Neural progenitor cell (in vitro differentiated cells): ENCODE data around the gene DEGS1. TPM values are rescaled to one million over a fixed set of nuclear protein-coding genes. Genes with fewer than 3 reads are reported as not detected.

Source experiments
- DNase-seq: peaks from one replicate; pipeline ENCODE4 v3.0.0-alpha.2; 2016; ENCODE audit warnings: low spot score
- H2AFZ ChIP-seq: fragments of 200-600 bp; sonication (generic); replicated peaks from 2 replicates; pipeline ENCODE4 v1.6.1; 2016; ENCODE audit warnings: antibody characterized with exemption
- H3F3A ChIP-seq: fragments of 200-600 bp; sonication (generic); 2 replicates; pipeline ENCODE4 v1.6.1; 2016; ENCODE audit warnings: antibody characterized with exemption, low read depth
- H3K27ac ChIP-seq: fragments of 200-600 bp; sonication (generic); 2 replicates; pipeline ENCODE4 v1.5.1; 2016; ENCODE audit warnings: mild to moderate bottlenecking
- H3K27me3 ChIP-seq: fragments of 200-600 bp; sonication (generic); 2 replicates; pipeline ENCODE4 v1.6.1; 2016; ENCODE audit warnings: mild to moderate bottlenecking, moderate library complexity
- H3K36me3 ChIP-seq: fragments of 200-600 bp; sonication (generic); 2 replicates; pipeline ENCODE4 v1.5.1; 2016
- H3K4me1 ChIP-seq: fragments of 200-600 bp; sonication (generic); 2 replicates; pipeline ENCODE4 v1.6.1; 2016; ENCODE audit warnings: mixed run types
- H3K4me2 ChIP-seq: fragments of 200-600 bp; sonication (generic); 2 replicates; pipeline ENCODE4 v1.6.1; 2016
- H3K4me3 ChIP-seq: fragments of 200-600 bp; sonication (generic); 2 replicates; pipeline ENCODE4 v1.5.1; 2016
- H3K79me2 ChIP-seq: fragments of 200-600 bp; sonication (generic); 2 replicates; pipeline ENCODE4 v1.6.1; 2016; ENCODE audit warnings: low read depth
- H3K9ac ChIP-seq: fragments of 200-600 bp; sonication (generic); 2 replicates; pipeline ENCODE4 v1.6.1; 2016
- H3K9me3 ChIP-seq: fragments of 200-600 bp; sonication (generic); 2 replicates; pipeline ENCODE4 v1.5.1; 2016; ENCODE audit warnings: low read depth
- H4K20me1 ChIP-seq: fragments of 200-600 bp; sonication (generic); 2 replicates; pipeline ENCODE4 v1.6.1; 2016; ENCODE audit warnings: low read depth
- H3K27ac Mint-ChIP-seq: 3 replicates; pipeline ENCODE4 v1.8.0; 2021; ENCODE audit warnings: mixed read lengths
- H3K27me3 Mint-ChIP-seq: 2 replicates; pipeline ENCODE4 v1.8.0; 2022; ENCODE audit warnings: low read depth, mild to moderate bottlenecking, inconsistent platforms, moderate library complexity, mixed read lengths; ENCODE audit not compliant: insufficient read depth
- H3K36me3 Mint-ChIP-seq: 3 replicates; pipeline ENCODE4 v1.8.0; 2021; ENCODE audit warnings: mixed read lengths
- H3K4me1 Mint-ChIP-seq: 3 replicates; pipeline ENCODE4 v1.8.0; 2021; ENCODE audit warnings: mixed read lengths
- H3K4me3 Mint-ChIP-seq: 3 replicates; pipeline ENCODE4 v1.8.0; 2021; ENCODE audit warnings: mild to moderate bottlenecking, moderate library complexity, mixed read lengths
- H3K9me3 Mint-ChIP-seq: 3 replicates; pipeline ENCODE4 v1.8.0; 2020; ENCODE audit warnings: mixed read lengths
- EZH2 ChIP-seq: fragments of 200-600 bp; sonication (generic); IDR thresholded peaks from 2 replicates; pipeline ENCODE4 v1.6.1; 2017; ENCODE audit warnings: antibody characterized with exemption, mild to moderate bottlenecking, moderate library complexity
- EZH2phosphoT487 ChIP-seq: fragments of 200-600 bp; sonication (generic); IDR thresholded peaks from 2 replicates; pipeline ENCODE4 v1.6.1; 2017; ENCODE audit warnings: antibody characterized with exemption
- total RNA-seq: library from RNA; depleted of rRNA; stranded (reverse); fragments of >200 nt; gene quantifications from 2 replicates; pipeline ENCODE4 v1.2.3, GENCODE V29; 2015; ENCODE audit warnings: low replicate concordance
- TF ChIP-seq, protein P1 (sequence below): fragments of 200-600 bp; sonication (generic); IDR thresholded peaks from 2 replicates; pipeline ENCODE4 v1.5.1; 2017; ENCODE audit warnings: antibody characterized with exemption, mild to moderate bottlenecking

Gene DEGS1
- total RNA-seq, 1 donor from 2014 or later: 91.2 TPM

DNA sequence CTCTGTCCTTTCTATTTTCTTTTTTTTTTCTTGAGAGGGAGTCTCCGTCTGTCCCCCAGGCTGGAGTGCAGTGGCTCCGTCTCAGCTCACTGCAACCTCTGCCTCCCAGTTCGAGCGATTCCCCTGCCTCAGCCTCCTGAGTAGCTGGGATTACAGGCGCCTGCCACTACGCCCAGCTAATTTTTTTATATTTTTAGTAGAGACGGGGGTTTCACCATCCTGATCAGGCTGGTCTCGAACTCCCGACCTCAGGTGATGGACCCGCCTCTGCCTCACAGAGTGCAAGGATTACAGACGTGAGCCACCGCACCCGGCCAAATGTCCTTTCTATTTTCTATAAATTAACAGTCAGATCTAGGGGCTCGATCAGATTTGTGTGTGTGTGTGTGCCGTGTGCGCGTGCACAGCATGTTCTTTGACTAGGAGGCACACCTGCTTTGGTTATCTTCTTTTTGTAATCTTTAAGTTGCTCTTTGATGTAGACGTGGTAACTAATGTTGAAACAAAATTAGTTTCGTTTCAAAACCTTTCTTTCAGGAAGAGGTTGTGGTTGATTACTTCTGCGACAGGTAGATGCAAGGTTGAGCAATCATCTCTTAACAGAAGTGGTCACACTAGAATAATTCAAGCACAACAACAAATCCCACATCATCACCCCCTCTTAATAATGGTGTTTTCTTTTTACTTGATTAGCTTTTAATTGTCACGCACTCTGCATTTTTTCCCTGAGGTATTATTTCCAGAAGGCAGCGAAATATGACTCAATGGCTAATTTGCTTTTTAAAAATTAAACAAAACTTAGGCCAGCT is 779 bp upstream of the DEGS1 start:
- Histone ChIP-seq H3K79me2 (peaks cover 39% of the 10 kb centered on the region), H3K4me3 (peak overlapping the region; percentile 69), H3K4me2 (peak overlapping the region; percentile 86), H3K36me3 (no peaks in the 10 kb centered on the region), H3K27ac (no peak overlapping the region), H3K9me3 (no peaks in the 10 kb centered on the region), H4K20me1 (no peaks in the 10 kb centered on the region), H3K9ac (no peak overlapping the region), H3K4me1 (peaks cover 6% of the 10 kb centered on the region), H2AFZ (peak overlapping the region; percentile 82), H3K27me3 (no peaks in the 10 kb centered on the region), H3F3A (peaks cover 21% of the 10 kb centered on the region)
- peaks cover 7% of the 10 kb centered on the region for H3K9me3 Mint-ChIP-seq
- H3K27me3 Mint-ChIP-seq: peaks cover 8% of the 10 kb centered on the region
- H3K4me3 Mint-ChIP-seq: peak overlapping the region; percentile 87
- TF ChIP-seq, protein P1, sequence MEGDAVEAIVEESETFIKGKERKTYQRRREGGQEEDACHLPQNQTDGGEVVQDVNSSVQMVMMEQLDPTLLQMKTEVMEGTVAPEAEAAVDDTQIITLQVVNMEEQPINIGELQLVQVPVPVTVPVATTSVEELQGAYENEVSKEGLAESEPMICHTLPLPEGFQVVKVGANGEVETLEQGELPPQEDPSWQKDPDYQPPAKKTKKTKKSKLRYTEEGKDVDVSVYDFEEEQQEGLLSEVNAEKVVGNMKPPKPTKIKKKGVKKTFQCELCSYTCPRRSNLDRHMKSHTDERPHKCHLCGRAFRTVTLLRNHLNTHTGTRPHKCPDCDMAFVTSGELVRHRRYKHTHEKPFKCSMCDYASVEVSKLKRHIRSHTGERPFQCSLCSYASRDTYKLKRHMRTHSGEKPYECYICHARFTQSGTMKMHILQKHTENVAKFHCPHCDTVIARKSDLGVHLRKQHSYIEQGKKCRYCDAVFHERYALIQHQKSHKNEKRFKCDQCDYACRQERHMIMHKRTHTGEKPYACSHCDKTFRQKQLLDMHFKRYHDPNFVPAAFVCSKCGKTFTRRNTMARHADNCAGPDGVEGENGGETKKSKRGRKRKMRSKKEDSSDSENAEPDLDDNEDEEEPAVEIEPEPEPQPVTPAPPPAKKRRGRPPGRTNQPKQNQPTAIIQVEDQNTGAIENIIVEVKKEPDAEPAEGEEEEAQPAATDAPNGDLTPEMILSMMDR: no peak
- TF ChIP-seq EZH2phosphoT487 (no peak), EZH2 (no peak)
- peak overlapping the region; percentile 72 for H3K27ac Mint-ChIP-seq
- peaks cover 20% of the 10 kb centered on the region for H3K4me1 Mint-ChIP-seq
- H3K36me3 Mint-ChIP-seq: peaks cover 20% of the 10 kb centered on the region
- no peak for DNase-seq

DNA sequence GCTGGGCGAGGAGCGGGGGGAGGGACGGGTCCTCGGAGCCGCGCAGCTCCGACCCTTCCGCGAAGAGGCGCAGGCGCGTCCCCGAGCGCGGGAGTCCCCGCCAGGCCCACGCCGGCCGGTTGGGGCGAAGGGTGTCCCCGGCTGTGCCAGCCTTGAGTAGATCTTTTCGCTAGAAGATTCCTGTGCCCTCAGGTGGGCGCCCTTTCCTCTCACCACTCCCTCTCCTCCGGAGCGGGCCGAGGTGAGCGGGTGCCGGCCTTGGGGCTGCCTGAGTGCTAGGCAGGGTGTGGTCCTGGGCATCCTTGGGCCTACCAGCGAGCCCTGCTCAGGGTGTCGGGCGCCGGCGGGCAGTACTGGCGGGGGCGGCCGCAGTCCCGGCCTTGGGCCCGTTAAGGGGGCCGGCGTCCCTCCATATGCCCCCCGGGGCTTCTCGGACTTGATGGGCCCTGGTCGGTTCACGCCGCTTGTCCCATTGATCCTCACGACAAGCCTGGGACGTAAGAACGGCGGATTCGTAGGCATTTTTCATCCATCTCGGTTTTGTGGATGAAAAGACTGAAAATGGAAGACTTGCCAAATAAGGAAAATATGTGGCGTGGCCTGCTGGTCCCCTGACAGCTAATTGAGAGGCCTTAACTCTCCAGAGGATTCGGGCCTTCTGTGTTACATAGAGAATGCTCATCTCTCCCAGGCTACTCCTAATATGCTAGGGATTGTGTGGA is 712 bp downstream of the DEGS1 start:
- no peaks in the 10 kb centered on the region for H3K27me3 ChIP-seq
- H4K20me1 ChIP-seq: no peaks in the 10 kb centered on the region
- no peaks in the 10 kb centered on the region for H3K36me3 ChIP-seq
- Mint-ChIP-seq H3K9me3 (peaks cover 12% of the 10 kb centered on the region), H3K36me3 (peaks cover 28% of the 10 kb centered on the region), H3K4me1 (peaks cover 20% of the 10 kb centered on the region), H3K4me3 (peak overlapping the region; percentile 95), H3K27me3 (peaks cover 11% of the 10 kb centered on the region), H3K27ac (peak overlapping the region; percentile 88)
- peak overlapping the region; percentile 66 for H3K27ac ChIP-seq
- peak overlapping the region; percentile 86 for H3K4me2 ChIP-seq
- H3K9ac ChIP-seq: peak overlapping the region; percentile 43
- peaks cover 6% of the 10 kb centered on the region for H3K4me1 ChIP-seq
- H3K4me3 ChIP-seq: peak overlapping the region; percentile 69
- TF ChIP-seq, protein P1: no peak
- TF ChIP-seq EZH2: peak; percentile 13
- TF ChIP-seq EZH2phosphoT487: no peak
- no peaks in the 10 kb centered on the region for H3K9me3 ChIP-seq
- peaks cover 54% of the 10 kb centered on the region for H3K79me2 ChIP-seq
- peak overlapping the region; percentile 50 for H2AFZ ChIP-seq
- DNase-seq: peak; percentile 76
- peaks cover 21% of the 10 kb centered on the region for H3F3A ChIP-seq

DNA sequence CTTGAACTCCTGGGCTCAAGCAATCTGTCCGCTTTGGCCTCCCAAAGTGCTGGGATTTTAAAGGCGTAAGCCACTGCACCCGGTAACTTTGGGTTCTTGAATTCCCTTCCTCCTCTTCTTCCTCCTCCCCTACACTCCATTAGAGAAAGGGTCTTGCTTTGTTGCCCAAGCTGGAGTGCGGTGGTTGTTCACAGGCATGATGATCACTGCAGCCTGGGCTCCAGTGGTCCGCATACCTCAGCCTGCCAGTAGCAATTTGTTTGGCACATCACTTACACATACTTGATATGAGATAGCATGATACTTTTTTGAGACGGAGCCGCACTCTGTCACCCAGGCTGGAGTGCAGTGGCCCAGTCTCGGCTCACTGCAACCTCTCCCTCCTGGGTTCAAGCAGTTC is 2.2 kb downstream of the DEGS1 start:
- peaks cover 36% of the 10 kb centered on the region for H3K36me3 Mint-ChIP-seq
- H3K4me3 Mint-ChIP-seq: peak overlapping the region; percentile 95
- H2AFZ ChIP-seq: no peak overlapping the region

More for the DNA sequence above, 2.2 kb downstream of the DEGS1 start:
- peaks cover 20% of the 10 kb centered on the region for H3K4me1 Mint-ChIP-seq
- TF ChIP-seq, protein P1: no peak
- TF ChIP-seq EZH2phosphoT487: no peak
- Histone ChIP-seq H3K9me3 (no peaks in the 10 kb centered on the region), H3K9ac (no peak overlapping the region), H3K4me2 (no peak overlapping the region), H4K20me1 (no peaks in the 10 kb centered on the region), H3K4me1 (peaks cover 6% of the 10 kb centered on the region), H3F3A (peaks cover 21% of the 10 kb centered on the region), H3K27me3 (no peaks in the 10 kb centered on the region), H3K36me3 (no peaks in the 10 kb centered on the region), H3K79me2 (peaks cover 68% of the 10 kb centered on the region), H3K4me3 (no peak overlapping the region), H3K27ac (no peak overlapping the region)
- no peak for DNase-seq
- H3K27me3 Mint-ChIP-seq: peaks cover 9% of the 10 kb centered on the region
- H3K9me3 Mint-ChIP-seq: peaks cover 12% of the 10 kb centered on the region
- peak overlapping the region; percentile 65 for H3K27ac Mint-ChIP-seq
